Activated T-helper 1 cell treated with anti-CD3 and anti-CD28 coated beads, Interleukin-12 subunit alpha, Interleukin-12 subunit beta, Interleukin-2, Interleukin-4 antibody, amounts not matched to agents 30 ng/mL and 10 ng/mL and 1 ng/mL, durations not matched to agents 14 hours and 24 hours and 36 hours (primary cell): Measurements from ENCODE around the gene AKAP8L. TPM values are rescaled to one million over a fixed set of nuclear protein-coding genes. Genes with fewer than 3 reads are reported as not detected.

ENCODE experiments used
- DNase-seq: peaks from one replicate; pipeline ENCODE4 v3.0.0; 2021; ENCODE audit warnings: low spot score
- H3K27ac Mint-ChIP-seq: one replicate; pipeline ENCODE4 v1.8.0; 2021; ENCODE audit warnings: mild to moderate bottlenecking, mixed read lengths
- H3K27me3 Mint-ChIP-seq: one replicate; pipeline ENCODE4 v1.8.0; 2022; ENCODE audit warnings: mild to moderate bottlenecking, moderate library complexity, mixed read lengths; ENCODE audit not compliant: insufficient read depth
- H3K36me3 Mint-ChIP-seq: one replicate; pipeline ENCODE4 v1.8.0; 2021; ENCODE audit warnings: low read depth, mixed read lengths
- H3K4me1 Mint-ChIP-seq: one replicate; pipeline ENCODE4 v1.8.0; 2021; ENCODE audit warnings: low read depth, mixed read lengths
- H3K4me3 Mint-ChIP-seq: one replicate; pipeline ENCODE4 v1.8.0; 2021; ENCODE audit warnings: mild to moderate bottlenecking, moderate library complexity, mixed read lengths
- H3K9me3 Mint-ChIP-seq: one replicate; pipeline ENCODE4 v1.8.0; 2021; ENCODE audit warnings: mixed read lengths
- intact Hi-C: fragments of 100-400 bp; cut with micrococcal nuclease; formaldehyde crosslinking; loops from one replicate; pipeline ENCODE4 v1.15.1; 2024
- total RNA-seq: library from RNA; stranded (reverse); gene quantifications from 2 replicates; pipeline ENCODE4 v1.2.3, GENCODE V29; 2022

The AKAP8L gene
- total RNA-seq: 73.8 and 77.9 TPM in 2 replicates

DNA sequence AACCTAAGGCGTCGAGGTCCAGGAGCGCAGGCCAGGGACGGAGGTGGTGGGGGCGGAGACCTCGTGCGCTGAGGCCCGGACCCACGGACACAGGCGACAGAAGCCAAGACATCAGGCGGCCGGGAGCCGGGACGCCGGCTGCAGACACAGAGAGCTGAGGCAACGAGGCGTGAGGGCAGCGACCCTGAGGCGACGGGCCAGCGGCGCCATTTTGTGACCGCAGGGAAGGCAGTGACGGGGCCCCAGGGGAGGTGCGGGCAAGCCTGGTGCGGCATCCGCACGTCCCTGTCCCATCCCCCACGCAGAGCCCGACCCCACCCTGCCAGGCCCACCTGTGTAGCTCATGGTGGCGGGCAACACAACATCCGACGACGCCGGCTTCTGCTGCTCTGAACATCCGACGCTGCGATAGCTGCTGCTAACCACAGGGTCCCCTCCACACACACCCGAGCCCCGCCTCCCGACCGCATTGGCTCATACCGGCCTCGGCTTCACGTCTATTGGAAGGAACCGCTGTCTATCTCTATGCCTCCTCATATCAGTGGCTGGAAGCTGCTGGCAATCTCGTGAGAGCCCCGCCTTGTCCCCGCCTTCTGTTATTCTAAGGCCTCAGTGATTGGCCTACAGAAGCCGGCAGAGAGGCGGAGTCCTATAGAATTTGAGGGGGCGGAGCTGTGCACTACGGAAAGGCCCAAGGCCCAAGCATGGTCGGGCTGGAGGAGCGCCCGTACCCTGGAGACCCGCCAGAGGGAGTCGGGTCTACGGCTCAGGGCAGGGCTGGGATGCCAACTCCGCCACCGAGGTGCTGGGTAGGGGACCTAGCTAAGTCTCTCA is at the start of gene AKAP8L:
Gene AKAP8L (minus strand): TSS at position 410 of the 834 bp plus-strand sequence. CDS start 65 bp downstream, at position 345.
- peak within 1 kb of the TSS; percentile 98 for H3K4me3 Mint-ChIP-seq
- H3K36me3 Mint-ChIP-seq: peaks cover 30% of the 10 kb centered on the region
- no peaks in the 10 kb centered on the region for H3K9me3 Mint-ChIP-seq
- peak; percentile 98 for DNase-seq
- intact Hi-C loops: loop anchor here (1.0 to 5.0 kb wide), 11 partner anchors 14 to 846 kb away; partner anchors contain the start of genes AKAP8 and NDUFB7
- no peaks in the 10 kb centered on the region for H3K27me3 Mint-ChIP-seq
- peaks cover 18% of the 10 kb centered on the region for H3K4me1 Mint-ChIP-seq
- H3K27ac Mint-ChIP-seq: peak within 1 kb of the TSS; percentile 89

GRCh38 chr19:15467734-15468214 is 49.0 kb upstream of the AKAP8L start:
- intact Hi-C loops: loop anchor here (1.0 to 10.0 kb wide), 11 partner anchors 34 to 1007 kb away; partner anchors contain the start of genes EPS15L1 and TPM4
- H3K36me3 Mint-ChIP-seq: peaks cover 26% of the 10 kb centered on the region
- H3K4me3 Mint-ChIP-seq: peak overlapping the region; percentile 65
- no peaks in the 10 kb centered on the region for H3K9me3 Mint-ChIP-seq
- H3K27ac Mint-ChIP-seq: peak overlapping the region; percentile 97
- peaks cover 62% of the 10 kb centered on the region for H3K4me1 Mint-ChIP-seq
- no peak for DNase-seq
- H3K27me3 Mint-ChIP-seq: peaks cover 3% of the 10 kb centered on the region

GRCh38 chr19:15466851-15467733 is 48.3 kb upstream of the AKAP8L start:
- peaks cover 31% of the 10 kb centered on the region for H3K36me3 Mint-ChIP-seq
- DNase-seq: peak; percentile 68
- H3K9me3 Mint-ChIP-seq: no peaks in the 10 kb centered on the region
- H3K27me3 Mint-ChIP-seq: peaks cover 3% of the 10 kb centered on the region
- peak overlapping the region; percentile 97 for H3K27ac Mint-ChIP-seq
- H3K4me1 Mint-ChIP-seq: peaks cover 68% of the 10 kb centered on the region
- H3K4me3 Mint-ChIP-seq: peak overlapping the region; percentile 65
- intact Hi-C loops: loop anchor here (1.0 to 10.0 kb wide), 11 partner anchors 34 to 1008 kb away; partner anchors contain the start of genes EPS15L1 and TPM4

- Mint-ChIP-seq H3K36me3 (peaks cover 45% of the 10 kb centered on the region), H3K9me3 (no peaks in the 10 kb centered on the region), H3K27me3 (no peaks in the 10 kb centered on the region), H3K4me1 (peaks cover 73% of the 10 kb centered on the region), H3K27ac (peak within 1 kb of the TSS; percentile 78), H3K4me3 (peak within 1 kb of the TSS; percentile 95)
- DNase-seq: peak; percentile 65
- intact Hi-C loops: loop anchor here (5.0 to 10.0 kb wide), 6 partner anchors 162 to 1010 kb away; partner anchors contain the start of genes EPS15L1 and TPM4
These were observed 45.9 kb upstream of the AKAP8L start, which contains the start of gene RASAL3 for GRCh38 chr19:15464394-15465385. TSS of gene RASAL3 (minus strand) at chr19:15464544. CDS start at chr19:15464358, 186 bp downstream.

DNA sequence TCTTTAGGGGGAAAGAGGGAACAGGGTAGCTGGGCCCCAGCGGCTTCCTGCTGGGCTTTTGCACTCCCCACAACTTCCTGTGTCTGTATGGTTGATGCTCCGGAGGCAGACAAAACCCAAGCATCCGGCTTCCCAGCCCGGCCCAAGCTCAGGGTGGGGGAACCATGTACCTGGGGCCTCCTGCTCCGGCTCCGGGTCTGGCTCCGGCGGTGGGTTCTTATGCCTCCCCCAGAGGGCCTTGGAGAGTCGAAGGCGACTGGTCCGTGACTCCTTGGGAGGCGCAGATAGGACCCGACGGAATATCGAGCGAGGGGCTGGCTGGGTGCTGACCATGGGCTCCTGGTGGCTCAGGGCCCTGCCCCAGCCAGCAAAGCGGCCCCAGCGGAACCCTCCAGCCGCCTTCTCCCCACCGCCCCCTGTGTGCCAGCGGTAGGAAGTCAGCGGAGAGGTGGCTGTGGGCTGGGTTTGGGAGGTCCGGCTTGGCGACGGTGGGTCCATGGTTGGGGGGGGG is 45.1 kb upstream of the AKAP8L start:
- intact Hi-C loops: loop anchor here (1.0 to 10.0 kb wide), 8 partner anchors 14 to 1011 kb away; partner anchors contain the start of genes EPS15L1 and TPM4
- Mint-ChIP-seq H3K36me3 (peaks cover 46% of the 10 kb centered on the region), H3K9me3 (no peaks in the 10 kb centered on the region)

DNA sequence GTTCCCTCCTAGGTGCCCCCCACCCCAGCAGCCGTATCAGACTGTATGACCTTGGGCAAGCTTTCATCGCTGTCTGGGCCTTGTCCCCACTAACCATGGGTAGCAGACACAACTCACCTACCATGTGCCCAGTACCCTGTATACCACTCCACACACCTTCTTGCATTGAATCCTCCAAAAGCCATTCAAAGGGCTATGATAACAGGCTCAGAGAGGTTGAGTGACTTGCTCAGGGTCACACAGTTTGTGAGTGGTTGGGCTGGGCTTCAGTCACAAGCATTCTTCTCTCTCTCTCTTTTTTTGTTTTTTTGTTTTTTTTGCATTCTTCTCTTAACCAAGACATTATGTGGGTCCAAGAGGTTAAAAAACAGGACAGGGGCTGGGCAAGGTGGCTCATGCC is 42.9 kb upstream of the AKAP8L start:
- H3K36me3 Mint-ChIP-seq: peaks cover 41% of the 10 kb centered on the region
- H3K9me3 Mint-ChIP-seq: no peaks in the 10 kb centered on the region
- no peak for DNase-seq
- peak overlapping the region; percentile 67 for H3K27ac Mint-ChIP-seq
- peaks cover 46% of the 10 kb centered on the region for H3K4me1 Mint-ChIP-seq
- intact Hi-C loops: loop anchor here (5.0 to 10.0 kb wide), 5 partner anchors 334 to 1013 kb away; partner anchors contain the start of genes EPS15L1 and TPM4
- peak overlapping the region; percentile 95 for H3K4me3 Mint-ChIP-seq
- H3K27me3 Mint-ChIP-seq: no peaks in the 10 kb centered on the region

More for the DNA sequence above, 45.1 kb upstream of the AKAP8L start:
- peak; percentile 78 for DNase-seq
- Mint-ChIP-seq H3K4me1 (peaks cover 68% of the 10 kb centered on the region), H3K27me3 (no peaks in the 10 kb centered on the region), H3K4me3 (peak overlapping the region; percentile 95), H3K27ac (peak overlapping the region; percentile 78)

DNA sequence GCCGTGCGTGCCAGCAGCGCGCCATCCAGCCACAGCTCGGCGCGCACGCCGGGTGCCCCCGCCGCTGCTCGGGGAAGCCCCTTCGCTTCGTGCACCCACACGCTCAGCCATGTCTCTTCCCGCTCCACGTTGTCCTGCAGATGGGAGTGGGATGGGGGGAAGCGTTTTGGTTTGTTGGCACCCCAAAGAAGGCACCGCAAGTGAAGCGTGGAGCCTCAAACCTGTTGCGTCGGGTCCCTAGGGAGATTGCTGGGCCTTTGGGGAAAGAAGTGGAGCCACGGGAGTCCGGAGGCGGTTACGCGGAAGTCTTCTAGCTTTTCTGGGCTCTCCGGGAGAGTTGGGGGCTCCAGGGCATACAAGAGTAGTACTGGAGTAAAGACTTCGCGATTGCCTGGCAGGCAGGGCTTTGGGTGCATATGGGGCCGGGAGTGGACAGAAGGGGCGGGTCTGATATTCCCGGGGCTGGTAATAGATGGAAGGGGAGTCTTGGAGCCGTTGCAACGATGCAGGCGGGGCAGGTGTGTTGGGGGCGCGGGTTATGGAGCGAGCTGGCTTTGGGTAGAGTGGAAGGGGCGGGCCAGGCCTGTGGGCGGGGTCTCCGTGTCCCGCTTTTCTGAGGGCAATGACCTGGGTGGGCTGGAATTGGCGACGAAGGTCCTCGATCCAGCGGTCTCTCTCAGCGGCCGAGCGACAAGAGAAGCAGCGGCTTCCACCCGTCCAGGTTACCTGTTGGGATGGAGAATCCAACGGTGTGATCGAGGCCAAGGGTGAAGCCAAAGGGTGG is 39.1 kb upstream of the AKAP8L start:
- Mint-ChIP-seq H3K27me3 (no peaks in the 10 kb centered on the region), H3K9me3 (no peaks in the 10 kb centered on the region), H3K4me3 (no peak overlapping the region), H3K4me1 (peaks cover 34% of the 10 kb centered on the region), H3K36me3 (peaks cover 47% of the 10 kb centered on the region), H3K27ac (no peak overlapping the region)
- no peak for DNase-seq
- intact Hi-C loops: no loop called here

DNA sequence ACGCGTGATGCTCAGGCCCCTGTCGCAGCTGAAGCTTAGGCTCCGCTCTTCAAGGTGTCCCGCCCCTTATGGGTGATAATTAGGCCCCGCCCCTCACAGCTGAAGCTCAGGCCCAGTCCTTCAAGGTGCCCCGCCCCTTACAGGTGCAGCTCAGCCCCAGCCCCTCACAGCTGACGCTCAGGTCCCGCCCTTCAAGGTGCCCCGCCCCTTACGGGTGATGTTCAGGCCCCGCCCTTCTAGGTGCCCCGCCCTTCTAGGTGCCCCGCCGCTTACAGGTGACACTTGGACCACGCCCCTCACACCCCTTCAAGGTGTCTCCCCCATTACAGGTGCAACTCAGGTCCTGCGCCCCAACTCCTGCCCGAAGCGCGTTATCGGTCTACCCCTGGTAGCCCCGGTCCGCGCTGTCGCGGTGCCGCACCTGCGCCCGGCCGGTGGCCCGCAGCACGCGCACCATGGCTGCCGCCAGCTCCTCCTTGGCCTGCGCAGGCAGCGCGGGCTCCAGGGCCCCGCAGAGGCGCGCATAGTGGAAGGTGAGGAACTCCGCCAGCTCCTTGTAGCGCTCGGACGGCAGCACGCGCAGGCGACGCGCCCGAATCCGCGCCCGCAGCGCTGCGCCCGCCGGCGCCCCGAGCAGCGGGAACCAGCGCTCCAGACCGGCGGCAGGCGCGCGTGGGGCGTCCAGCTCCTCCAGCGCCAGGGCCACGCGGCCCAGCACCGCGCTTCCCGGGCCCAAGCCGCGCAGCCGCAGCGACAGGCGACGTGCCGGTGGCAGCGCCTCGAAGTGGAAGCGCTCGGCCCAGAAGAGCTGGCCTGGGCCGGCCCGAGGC is 38.3 kb upstream of the AKAP8L start:
- peaks cover 27% of the 10 kb centered on the region for H3K4me1 Mint-ChIP-seq
- no peak overlapping the region for H3K4me3 Mint-ChIP-seq
- H3K36me3 Mint-ChIP-seq: peaks cover 46% of the 10 kb centered on the region
- H3K27ac Mint-ChIP-seq: no peak overlapping the region
- DNase-seq: no peak
- H3K27me3 Mint-ChIP-seq: no peaks in the 10 kb centered on the region
- H3K9me3 Mint-ChIP-seq: no peaks in the 10 kb centered on the region
- intact Hi-C loops: no loop called here

GRCh38 chr19:15456441-15456840 is 37.7 kb upstream of the AKAP8L start:
- intact Hi-C loops: no loop called here
- Mint-ChIP-seq H3K27ac (no peak overlapping the region), H3K9me3 (no peaks in the 10 kb centered on the region), H3K4me3 (no peak overlapping the region), H3K27me3 (no peaks in the 10 kb centered on the region), H3K36me3 (peaks cover 45% of the 10 kb centered on the region), H3K4me1 (peaks cover 21% of the 10 kb centered on the region)
- DNase-seq: no peak

GRCh38 chr19:15455996-15456395 is 37.2 kb upstream of the AKAP8L start:
- Mint-ChIP-seq H3K36me3 (peaks cover 49% of the 10 kb centered on the region), H3K27ac (no peak overlapping the region), H3K27me3 (no peaks in the 10 kb centered on the region)

More at GRCh38 chr19:15455996-15456395, 37.2 kb upstream of the AKAP8L start:
- Mint-ChIP-seq H3K9me3 (no peaks in the 10 kb centered on the region), H3K4me3 (no peak overlapping the region), H3K4me1 (peaks cover 25% of the 10 kb centered on the region)
- intact Hi-C loops: no loop called here
- DNase-seq: no peak
